ENCODE data around the gene SLC39A13. TPM values are rescaled to one million over a fixed set of nuclear protein-coding genes. Genes with fewer than 3 reads are reported as not detected.

Gene SLC39A13
- total RNA-seq = 141 and 145 TPM in 2 replicates

GRCh38 chr11:47407746-47408590, at the start of gene SLC39A13:
TSS of gene SLC39A13 (plus strand) at chr11:47408590. CDS start at chr11:47410095, 1,505 bp downstream.

GRCh38 chr11:47378010-47378835, 30.2 kb upstream of the SLC39A13 start, which contains the start of gene SPI1:
TSS of gene SPI1 (minus strand) at chr11:47378547. CDS start at chr11:47378353, 194 bp downstream.

DNA sequence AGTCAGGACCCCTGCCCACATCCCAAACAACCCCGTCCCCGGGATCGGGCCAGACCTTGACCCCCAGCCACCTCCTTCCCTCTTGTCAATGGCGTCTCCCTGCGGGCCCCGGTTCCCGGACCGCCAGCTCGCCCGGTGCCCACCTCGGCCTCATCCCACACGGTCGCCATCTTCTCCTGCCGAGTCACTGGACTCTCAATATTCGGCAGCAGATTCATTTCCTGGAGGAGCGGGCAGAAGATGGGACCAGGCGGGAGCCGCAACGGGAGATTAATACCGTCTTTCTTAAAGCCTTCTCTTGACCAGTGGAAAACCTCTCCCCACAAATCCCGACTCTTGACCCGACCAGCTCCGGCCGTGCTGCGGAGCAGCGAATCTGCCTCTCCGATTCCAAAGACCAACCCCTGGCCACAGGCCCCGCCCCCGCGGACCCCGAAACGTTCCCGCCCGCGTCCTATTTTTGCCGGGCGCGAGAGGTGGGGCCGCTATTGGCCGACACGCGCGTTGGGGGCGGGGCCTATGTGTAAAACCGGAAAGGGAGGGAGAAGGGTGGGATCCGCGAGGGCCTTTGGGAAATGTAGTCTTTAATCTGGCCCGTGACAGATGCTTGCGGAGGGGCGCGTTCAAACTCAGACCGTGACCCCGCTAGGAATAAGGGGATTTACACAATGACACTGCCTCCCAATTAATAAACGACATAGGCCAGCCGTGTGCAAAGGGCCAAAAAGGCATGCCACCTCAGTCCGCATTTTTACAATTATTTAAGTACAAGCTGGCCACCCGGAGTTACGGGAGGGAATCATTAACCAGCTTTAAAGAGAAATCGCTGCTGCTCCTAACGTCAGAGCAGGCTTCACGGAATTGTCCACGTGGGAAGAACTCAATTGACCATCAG, 17.9 kb downstream of the SLC39A13 start, which contains the start of gene PSMC3:
PSMC3 (minus strand) TSS at position 378 of the 895 bp plus-strand sequence; CDS start at position 218, 160 bp downstream.

GRCh38 chr11:47448566-47449427, 40.4 kb downstream of the SLC39A13 start, which contains the start of gene RAPSN:
TSS of gene RAPSN (minus strand) at chr11:47449136. CDS start at chr11:47448964, 172 bp downstream.

Other genes starting within 250 kb of the SLC39A13 start
- 72.3 and 87.2 TPM in 2 replicates for gene ARFGAP2, start 231.7 kb upstream of the SLC39A13 start, total RNA-seq
- gene PACSIN3, start 222.2 kb upstream of the SLC39A13 start, total RNA-seq = 13.2 and 17.2 TPM in 2 replicates
- gene DDB2, start 193.6 kb upstream of the SLC39A13 start, total RNA-seq = 5.2 and 23.7 TPM in 2 replicates
- 30.0 and 37.1 TPM in 2 replicates for gene ACP2, start 159.8 kb upstream of the SLC39A13 start, total RNA-seq
- 24.0 and 28.7 TPM in 2 replicates for gene NR1H3, start 150.6 kb upstream of the SLC39A13 start, total RNA-seq
- 10.0 and 14.4 TPM in 2 replicates for gene MADD, start 138.5 kb upstream of the SLC39A13 start, total RNA-seq
- not detected in 2 replicates for gene MYBPC3, start 55.9 kb upstream of the SLC39A13 start, total RNA-seq
- gene SPI1, start 30.0 kb upstream of the SLC39A13 start, total RNA-seq = not detected in 2 replicates
- 117 and 138 TPM in 2 replicates for gene PSMC3, start 17.8 kb downstream of the SLC39A13 start, total RNA-seq
- not detected in 2 replicates for gene RAPSN, start 40.5 kb downstream of the SLC39A13 start, total RNA-seq
- 37.0 and 48.4 TPM in 2 replicates for gene CELF1, start 144.5 kb downstream of the SLC39A13 start, total RNA-seq
- gene PTPMT1, start 157.0 kb downstream of the SLC39A13 start, total RNA-seq = 70.0 and 90.8 TPM in 2 replicates
- 10.8 and 18.8 TPM in 2 replicates for gene KBTBD4, start 170.4 kb downstream of the SLC39A13 start, total RNA-seq
- gene NDUFS3, start 170.5 kb downstream of the SLC39A13 start, total RNA-seq = 53.8 and 68.5 TPM in 2 replicates
- not detected in 2 replicates for gene FAM180B, start 178.1 kb downstream of the SLC39A13 start, total RNA-seq
- gene C1QTNF4, start 185.8 kb downstream of the SLC39A13 start, total RNA-seq = 0.16 and 0.90 TPM in 2 replicates
- gene MTCH2, start 234.0 kb downstream of the SLC39A13 start, total RNA-seq = 65.9 and 88.0 TPM in 2 replicates

Measured in cardiac atrium fibroblast (primary cell).